Glutamatergic neuron (in vitro differentiated cells): ENCODE measurements around the gene AKAP12. TPM values are rescaled to one million over a fixed set of nuclear protein-coding genes. Genes with fewer than 3 reads are reported as not detected.

Experiments used
- DNase-seq: peaks from one replicate; pipeline ENCODE4 v3.0.0; 2022
- H3K27ac Mint-ChIP-seq: one replicate; pipeline ENCODE4 v1.8.0; 2020; ENCODE audit warnings: mild to moderate bottlenecking, mixed read lengths, inconsistent platforms; ENCODE audit not compliant: unreplicated experiment
- H3K27me3 Mint-ChIP-seq: one replicate; pipeline ENCODE4 v1.8.0; 2020; ENCODE audit warnings: mild to moderate bottlenecking, moderate library complexity, mixed read lengths, inconsistent platforms; ENCODE audit not compliant: unreplicated experiment
- H3K36me3 Mint-ChIP-seq: one replicate; pipeline ENCODE4 v1.8.0; 2020; ENCODE audit warnings: mild to moderate bottlenecking, mixed read lengths, inconsistent platforms; ENCODE audit not compliant: unreplicated experiment
- H3K4me1 Mint-ChIP-seq: one replicate; pipeline ENCODE4 v1.8.0; 2020; ENCODE audit warnings: mild to moderate bottlenecking, low read depth, mixed read lengths, inconsistent platforms; ENCODE audit not compliant: unreplicated experiment
- H3K4me3 Mint-ChIP-seq: one replicate; pipeline ENCODE4 v1.8.0; 2020; ENCODE audit warnings: mild to moderate bottlenecking, mixed read lengths, inconsistent platforms; ENCODE audit not compliant: unreplicated experiment
- H3K9me3 Mint-ChIP-seq: one replicate; pipeline ENCODE4 v1.8.0; 2020; ENCODE audit warnings: mild to moderate bottlenecking, moderate library complexity, mixed read lengths, inconsistent platforms; ENCODE audit not compliant: unreplicated experiment
- CTCF ChIP-seq: fragments of 200-600 bp; sonication (generic); IDR thresholded peaks from one replicate; pipeline ENCODE4 v1.5.0; 2021; ENCODE audit not compliant: partially characterized antibody, unreplicated experiment
- total RNA-seq: library from RNA; stranded (reverse); fragmentation: NEBNext Ultra II Directional; extraction: Animal tissue kit (Norgen Biotek cat#: 25700); gene quantifications from one replicate; pipeline ENCODE4 v1.2.1, GENCODE V29; 2021; ENCODE audit not compliant: unreplicated experiment

The AKAP12 gene
- total RNA-seq, 1 donor from 2014 or later = 240 TPM

GRCh38 chr6:151303231-151303630 lies 63.5 kb downstream of the AKAP12 start:
- no peak overlapping the region for H3K27ac Mint-ChIP-seq
- peaks cover 9% of the 10 kb centered on the region for H3K9me3 Mint-ChIP-seq
- peaks cover 42% of the 10 kb centered on the region for H3K4me1 Mint-ChIP-seq
- H3K4me3 Mint-ChIP-seq = no peak overlapping the region
- H3K27me3 Mint-ChIP-seq = peaks cover 8% of the 10 kb centered on the region
- DNase-seq = no peak
- TF ChIP-seq CTCF = no peak
- no peaks in the 10 kb centered on the region for H3K36me3 Mint-ChIP-seq

- H3K27me3 Mint-ChIP-seq = peaks cover 8% of the 10 kb centered on the region
- H3K27ac Mint-ChIP-seq = no peak overlapping the region
- H3K36me3 Mint-ChIP-seq = no peaks in the 10 kb centered on the region
- TF ChIP-seq CTCF = no peak
- peaks cover 5% of the 10 kb centered on the region for H3K9me3 Mint-ChIP-seq
- DNase-seq = no peak
- H3K4me1 Mint-ChIP-seq = peaks cover 32% of the 10 kb centered on the region
- H3K4me3 Mint-ChIP-seq = no peak overlapping the region
These were observed 66.6 kb downstream of the AKAP12 start for GRCh38 chr6:151306269-151306783.

GRCh38 chr6:151307501-151307900 lies 67.7 kb downstream of the AKAP12 start:
- Mint-ChIP-seq H3K9me3 (peaks cover 11% of the 10 kb centered on the region), H3K4me3 (no peak overlapping the region), H3K36me3 (no peaks in the 10 kb centered on the region), H3K4me1 (peaks cover 34% of the 10 kb centered on the region), H3K27ac (no peak overlapping the region), H3K27me3 (peaks cover 15% of the 10 kb centered on the region)
- TF ChIP-seq CTCF = no peak
- DNase-seq = no peak

GRCh38 chr6:151309619-151310018 lies 69.9 kb downstream of the AKAP12 start:
- peaks cover 14% of the 10 kb centered on the region for H3K9me3 Mint-ChIP-seq
- no peak for TF ChIP-seq CTCF
- H3K4me1 Mint-ChIP-seq = peaks cover 34% of the 10 kb centered on the region
- H3K27ac Mint-ChIP-seq = no peak overlapping the region
- H3K4me3 Mint-ChIP-seq = no peak overlapping the region
- no peaks in the 10 kb centered on the region for H3K36me3 Mint-ChIP-seq
- no peak for DNase-seq
- H3K27me3 Mint-ChIP-seq = peaks cover 18% of the 10 kb centered on the region

GRCh38 chr6:151310279-151310678 lies 70.5 kb downstream of the AKAP12 start:
- Mint-ChIP-seq H3K27me3 (peaks cover 18% of the 10 kb centered on the region), H3K4me3 (no peak overlapping the region), H3K27ac (no peak overlapping the region), H3K36me3 (no peaks in the 10 kb centered on the region), H3K4me1 (peaks cover 32% of the 10 kb centered on the region), H3K9me3 (peaks cover 14% of the 10 kb centered on the region)
- no peak for DNase-seq
- no peak for TF ChIP-seq CTCF
